Measurements from ENCODE around the gene MOB2. TPM values are rescaled to one million over a fixed set of nuclear protein-coding genes. Genes with fewer than 3 reads are reported as not detected.

The MOB2 gene
- total and polyA plus RNA-seq, 2 of the 13 experiments (the other 11 are each of a cell fraction or from before 2014, with no cell fraction given) = 21.8 to 27.7 TPM

GRCh38 chr11:1438261-1438966 lies 48.2 kb downstream of the MOB2 start:
- 0 out of 2 replicates have a peak, but pooled peaks cover 6% of the 10 kb centered on the region for H4K20me1 ChIP-seq (ENCODE audit: insufficient read depth, low read length)
- CTCF ChIA-PET (ENCODE audit: low intra/inter-chr PET ratio, low total read pairs) = no interaction called here
- H3K4me3 ChIP-seq (replicated peaks in 1 of 3; ENCODE audit: insufficient read depth in 1 of 3, low read depth in 2 of 3, low read length in 3 of 3) = no peak overlapping the region
- FAIRE-seq (no peak), ATAC-seq (no peak), DNase-seq (ENCODE audit: low spot score) (no peak)
- no peaks in the 10 kb centered on the region for H3K4me1 ChIP-seq (ENCODE audit: insufficient read depth, low read length)
- WGBS (ENCODE audit: low lambda C conversion rate) = 27% methylated on average over 9 of the region's 19 CpGs
- H3K36me3 ChIP-seq (replicated peaks in 1 of 2; ENCODE audit: control insufficient read depth in 1 of 2, insufficient read depth in 2 of 2, low read length in 2 of 2) = no peaks in the 10 kb centered on the region
- no peak overlapping the region for H3K27ac ChIP-seq (ENCODE audit: extremely low read length, insufficient read depth, low read length)
- no peak overlapping the region for H3K4me2 ChIP-seq (ENCODE audit: low read depth, low read length)
- H3K9ac ChIP-seq (ENCODE audit: insufficient read depth, low read depth, low read length) = no peak overlapping the region
- no TSS peak for BruUV-seq (replicated peaks)
- peaks cover 2 to 15% of the 10 kb centered on the region in 2 experiments; a peak in 4 of 5 replicates for H3K27me3 ChIP-seq (ENCODE audit: control insufficient read depth in 1 of 2, insufficient read depth in 2 of 2, low read length in 2 of 2)
- POLR2A ChIA-PET = no interaction called here
- H3K79me2 ChIP-seq (ENCODE audit: insufficient read depth, low read length) = no peaks in the 10 kb centered on the region
- no peaks in the 10 kb centered on the region for H3K9me3 ChIP-seq (ENCODE audit: low read length)
- no peak overlapping the region for H2AFZ ChIP-seq (ENCODE audit: low read length)
- in situ Hi-C loops (cut with HindIII; ENCODE audit: extremely low pct_ligation_motif_present, low pct_unique_long_range_greater_than_20kb) = no loop called here
- intact Hi-C loops (cut with micrococcal nuclease; ENCODE audit: unreplicated experiment) = no loop called here
- TF ChIP-seq ZNF629 (CRISPR knock-in tag; conservative IDR thresholded peaks at IDR 0.05) (no peak), FOXP1 (IDR thresholded peaks at IDR 0.05) (no peak), FOXP1 (CRISPR knock-in tag; IDR thresholded peaks at IDR 0.05) (no peak), ZHX1 (CRISPR knock-in tag; IDR thresholded peaks at IDR 0.05; ENCODE audit: low read depth) (no peak), WIZ (CRISPR knock-in tag; IDR thresholded peaks at IDR 0.05) (no peak), MATR3 (CRISPR knock-in tag; IDR thresholded peaks at IDR 0.05) (no peak), UBTF (CRISPR knock-in tag; IDR thresholded peaks at IDR 0.05) (no peak), ETS1 (CRISPR knock-in tag; IDR thresholded peaks at IDR 0.05) (no peak), ZFP36L1 (CRISPR knock-in tag; IDR thresholded peaks at IDR 0.05) (no peak), POLR2A (IDR thresholded peaks at IDR 0.05; ENCODE audit: insufficient read depth in 1 of 2, low read depth in 2 of 2, low read length in 2 of 2) (no peak), KDM3A (CRISPR knock-in tag; IDR thresholded peaks at IDR 0.05; ENCODE audit: low read depth) (no peak), KDM2A (CRISPR knock-in tag; IDR thresholded peaks at IDR 0.05; ENCODE audit: borderline replicate concordance, low read depth) (no peak), ZNF670 (CRISPR knock-in tag; IDR thresholded peaks at IDR 0.05; ENCODE audit: borderline replicate concordance) (no peak), ZNF550 (CRISPR knock-in tag; IDR thresholded peaks at IDR 0.05; ENCODE audit: borderline replicate concordance) (no peak), GTF2F1 (IDR thresholded peaks at IDR 0.05; ENCODE audit: low read length) (no peak)
- TF ChIP-seq, protein P1, sequence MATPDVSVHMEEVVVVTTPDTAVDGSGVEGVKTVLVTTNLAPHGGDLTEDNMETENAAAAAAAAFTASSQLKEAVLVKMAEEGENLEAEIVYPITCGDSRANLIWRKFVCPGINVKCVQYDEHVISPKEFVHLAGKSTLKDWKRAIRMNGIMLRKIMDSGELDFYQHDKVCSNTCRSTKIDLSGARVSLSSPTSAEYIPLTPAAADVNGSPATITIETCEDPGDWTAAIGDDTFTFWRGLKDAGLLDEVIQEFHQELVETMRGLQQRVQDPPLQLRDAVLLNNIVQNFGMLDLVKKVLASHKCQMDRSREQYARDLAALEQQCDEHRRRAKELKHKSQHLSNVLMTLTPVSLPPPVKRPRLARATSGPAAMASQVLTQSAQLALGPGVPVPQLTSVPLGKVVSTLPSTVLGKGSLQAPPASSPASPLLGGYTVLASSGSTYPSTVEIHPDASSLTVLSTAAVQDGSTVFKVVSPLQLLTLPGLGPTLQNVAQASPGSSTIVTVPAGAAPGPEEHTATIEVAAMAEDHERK (CRISPR knock-in tag; IDR thresholded peaks at IDR 0.05; ENCODE audit: low read depth) = no peak
- TF ChIP-seq, protein P2, sequence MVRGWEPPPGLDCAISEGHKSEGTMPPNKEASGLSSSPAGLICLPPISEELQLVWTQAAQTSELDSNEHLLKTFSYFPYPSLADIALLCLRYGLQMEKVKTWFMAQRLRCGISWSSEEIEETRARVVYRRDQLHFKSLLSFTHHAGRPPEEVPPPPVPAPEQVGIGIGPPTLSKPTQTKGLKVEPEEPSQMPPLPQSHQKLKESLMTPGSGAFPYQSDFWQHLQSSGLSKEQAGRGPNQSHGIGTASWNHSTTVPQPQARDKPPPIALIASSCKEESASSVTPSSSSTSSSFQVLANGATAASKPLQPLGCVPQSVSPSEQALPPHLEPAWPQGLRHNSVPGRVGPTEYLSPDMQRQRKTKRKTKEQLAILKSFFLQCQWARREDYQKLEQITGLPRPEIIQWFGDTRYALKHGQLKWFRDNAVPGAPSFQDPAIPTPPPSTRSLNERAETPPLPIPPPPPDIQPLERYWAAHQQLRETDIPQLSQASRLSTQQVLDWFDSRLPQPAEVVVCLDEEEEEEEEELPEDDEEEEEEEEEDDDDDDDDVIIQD (CRISPR knock-in tag; IDR thresholded peaks at IDR 0.05; ENCODE audit: low read depth) = no peak
